GM12878 (cell line): ENCODE results near the gene WDR18. TPM values are rescaled to one million over a fixed set of nuclear protein-coding genes. Genes with fewer than 3 reads are reported as not detected.

Source experiments
- ATAC-seq: fragments of 200-7000 bp; cut with Tn5 transposase; 3 replicates; pipeline ENCODE4 v1.9.1; 2020; ENCODE audit warnings: mild to moderate bottlenecking, moderate library complexity
- BruUV-seq: library from RNA; stranded (reverse); fragments of 400-500 nt; replicated peaks from 2 replicates; lab custom pipeline; 2021; lab: Mats Ljungman, UMichigan
- CTCF ChIA-PET: fragments of 300-600 bp; sonication (Branson Sonifier 250); formaldehyde crosslinking; extraction: SDS; loops from one replicate; lab custom pipeline; 2021; ENCODE audit warnings: inconsistent platforms; lab: Yijun Ruan, JAX
- POLR2A ChIA-PET: fragments of 350-600 bp; formaldehyde crosslinking; extraction: SDS; loops from one replicate; lab custom pipeline; 2021; ENCODE audit warnings: inconsistent platforms; lab: Charles Lee
- RAD21 ChIA-PET: fragments of 300-600 bp; sonication (Branson Sonifier 250); formaldehyde crosslinking; loops from one replicate; lab custom pipeline; 2023; ENCODE audit warnings: antibody characterized with exemption; ENCODE audit not compliant: unreplicated experiment; lab: Charles Lee
- SMC1A ChIA-PET: fragments of 300-600 bp; sonication (Branson Sonifier 250); formaldehyde crosslinking; loops from one replicate; lab custom pipeline; 2023; ENCODE audit not compliant: unreplicated experiment, uncharacterized antibody; lab: Charles Lee
- DNase-seq: peaks from one replicate; pipeline ENCODE4 v3.0.0-alpha.2; 2011; ENCODE audit warnings: low read depth, low spot score
- FAIRE-seq: peaks from 3 replicates; lab custom pipeline; 2011; peaks lifted over from hg19 to GRCh38; lab: Jason Lieb, UNC
- H2AFZ ChIP-seq: 2 replicates; pipeline ENCODE4 v1.6.0; 2011; ENCODE audit warnings: low read depth, low read length, control low read depth; ENCODE audit not compliant: control insufficient read depth
- H3K27ac ChIP-seq: 2 replicates; pipeline ENCODE4 v1.5.1; 2011; ENCODE audit warnings: control low read depth; ENCODE audit not compliant: control insufficient read depth, insufficient read depth
- H3K27me3 ChIP-seq, 2 experiments: replicated peaks in 1 of 2; 2 replicates each; pipeline versions ENCODE4 v1.6.0 to v1.6.1; 2011; ENCODE audit warnings: low read length in 1 of 2; ENCODE audit not compliant: control insufficient read depth in 2 of 2, insufficient read depth in 2 of 2
- H3K36me3 ChIP-seq, 2 experiments: 2 replicates each; pipeline ENCODE4 v1.5.1; 2011; ENCODE audit warnings: low read length in 1 of 2; ENCODE audit not compliant: control insufficient read depth in 2 of 2, insufficient read depth in 2 of 2
- H3K4me1 ChIP-seq: 2 replicates; pipeline ENCODE4 v1.6.1; 2011; ENCODE audit warnings: mild to moderate bottlenecking, low read length, moderate library complexity, mixed read lengths; ENCODE audit not compliant: control insufficient read depth, insufficient read depth
- H3K4me2 ChIP-seq: 2 replicates; pipeline ENCODE4 v1.6.0; 2011; ENCODE audit warnings: control low read depth; ENCODE audit not compliant: control insufficient read depth, insufficient read depth
- H3K4me3 ChIP-seq: fragments of 200-600 bp; sonication (generic); 2 replicates; pipeline ENCODE4 v1.5.1; 2016
- H3K79me2 ChIP-seq: 2 replicates; pipeline ENCODE4 v1.6.0; 2011; ENCODE audit warnings: low read length; ENCODE audit not compliant: control insufficient read depth, insufficient read depth
- H3K9ac ChIP-seq: 2 replicates; pipeline ENCODE4 v1.8.0; 2011; ENCODE audit warnings: low read length, control low read depth, mixed read lengths; ENCODE audit not compliant: control insufficient read depth, insufficient read depth
- H3K9me3 ChIP-seq: replicated peaks from 3 replicates; pipeline ENCODE4 v1.5.1; 2011; ENCODE audit warnings: mild to moderate bottlenecking, low read length; ENCODE audit not compliant: control insufficient read depth, insufficient read depth
- H4K20me1 ChIP-seq: 2 replicates; pipeline ENCODE4 v1.6.0; 2011; ENCODE audit not compliant: control insufficient read depth, insufficient read depth
- CHD4 ChIP-seq: fragments of 200-600 bp; sonication (generic); IDR thresholded peaks from 2 replicates; pipeline ENCODE4 v1.6.1; 2016; ENCODE audit warnings: mild to moderate bottlenecking
- YBX1 ChIP-seq: fragments of 450-650 bp; IDR thresholded peaks from 2 replicates; pipeline ENCODE4 v1.6.1; 2016; ENCODE audit warnings: antibody characterized with exemption
- ZNF592 ChIP-seq: fragments of 450-650 bp; IDR thresholded peaks from 2 replicates; pipeline ENCODE4 v1.6.1; 2017; ENCODE audit warnings: mild to moderate bottlenecking, moderate library complexity
- WGBS: methylation state at CpG from one replicate; pipeline ENCODE4 v1.1.6; 2016; ENCODE audit warnings: low lambda C conversion rate; ENCODE audit not compliant: insufficient replicate concordance, insufficient coverage; ENCODE audit errors: missing lambda C conversion rate; 5-methylcytosine and 5-hydroxymethylcytosine counted together
- in situ Hi-C: fragments of 300-500 bp; cut with MboI; formaldehyde crosslinking; loops from 9 replicates; pipeline ENCODE4 v1.14.3; 2018; ENCODE audit warnings: mixed read lengths
- intact Hi-C: fragments of 100-400 bp; cut with micrococcal nuclease; formaldehyde crosslinking; loops from one replicate; pipeline ENCODE4 v1.14.2; 2022; ENCODE audit not compliant: unreplicated experiment
- polyA plus RNA-seq, 11 experiments: library from polyadenylated mRNA; depleted of rRNA in 4 of 11; unstranded in 6 of 11; stranded (reverse) in 5 of 11; fragments of >200 nt; fragmentation: Nextera tagmentation in 4 of 11; fragmentation: Illumina TruSeq in 1 of 11; extraction: Ambion mirVana in 4 of 11; extraction: Trizol in 1 of 11; gene quantifications; 1 replicate in 1 of 11; 2 replicates in 10 of 11; pipeline versions ENCODE4 v1.2.1 to v1.2.3, GENCODE V29; 2011 to 2016; ENCODE audit warnings: inconsistent platforms in 2 of 11, missing spikeins in 2 of 11, low read depth in 1 of 11
- total RNA-seq, 4 experiments: library from RNA; depleted of rRNA in 3 of 4; stranded (reverse); fragments of >200 nt in 3 of 4; fragmentation: Illumina TruSeq in 1 of 4; extraction: Trizol in 1 of 4; gene quantifications; 2 replicates each; pipeline versions ENCODE4 v1.2.1 to v1.2.3, GENCODE V29; 2013 to 2021

Gene WDR18
- total and polyA plus RNA-seq, 10 of the 15 experiments (the other 5 are each of a cell fraction or from before 2014, with no cell fraction given), result 3.0 to 206 (median 62.3) TPM

- TF ChIP-seq CHD4 (no peak), ZNF592 (no peak), YBX1 (no peak)
- TF ChIP-seq, all 136 proteins: peak for 0
- intact Hi-C loops, result no loop called here
- ChIA-PET CTCF (no interaction called here), SMC1A (no interaction called here), POLR2A (interaction anchor here (0.6 kb wide), 1 partner anchor 75 kb away, joined by 3 read pairs; no protein-coding TSS in a partner anchor), RAD21 (no interaction called here)
- Histone ChIP-seq H2AFZ (no peak overlapping the region), H3K4me3 (no peak overlapping the region), H3K4me1 (no peaks in the 10 kb centered on the region), H3K9ac (no peak overlapping the region), H3K27me3 (no peaks in the 10 kb centered on the region), H3K79me2 (no peaks in the 10 kb centered on the region), H3K36me3 (peaks cover 4 to 15% of the 10 kb centered on the region in 2 experiments; a peak in 3 of 4 replicates), H3K9me3 (no peaks in the 10 kb centered on the region), H4K20me1 (no peaks in the 10 kb centered on the region), H3K4me2 (no peak overlapping the region), H3K27ac (no peak overlapping the region)
- FAIRE-seq (no peak), ATAC-seq (no peak), DNase-seq (no peak)
- BruUV-seq, result no TSS peak
- in situ Hi-C loops, result no loop called here
- 93% methylated on average over 22 of the region's 23 CpGs for WGBS
Measured at GRCh38 chr19:990746-991145, 6.6 kb downstream of the WDR18 start.
